Upper lobe of left lung (tissue), 6 donors: ENCODE results near the gene TOPBP1. TPM values are rescaled to one million over a fixed set of nuclear protein-coding genes. Genes with fewer than 3 reads are reported as not detected.

ENCODE experiments used
- ATAC-seq, 2 donors: fragments of 200-7000 bp; cut with Tn5 transposase; one replicate each; pipeline ENCODE4 v1.9.1; 2022; ENCODE audit warnings: mild to moderate bottlenecking in 2 of 2, moderate library complexity in 2 of 2; ENCODE audit not compliant: low FRiP score in 2 of 2
- DNase-seq, 2 donors: peaks; one replicate each; pipeline ENCODE4 v3.0.0-alpha.2; 2019 to 2020
- H3K27ac ChIP-seq, 4 donors: fragments of 200-600 bp; sonication (generic); one replicate each; pipeline ENCODE4 v1.5.1; 2016 to 2019
- H3K27me3 ChIP-seq, 4 donors: fragments of 200-600 bp; sonication (generic); one replicate each; pipeline ENCODE4 v1.5.1; 2017 to 2019
- H3K36me3 ChIP-seq, 4 donors: fragments of 200-600 bp; sonication (generic); one replicate each; pipeline ENCODE4 v1.5.1; 2016 to 2019
- H3K4me1 ChIP-seq, 4 donors: fragments of 200-600 bp; sonication (generic); one replicate each; pipeline ENCODE4 v1.5.1; 2018 to 2019
- H3K4me3 ChIP-seq, 4 donors: fragments of 200-600 bp; sonication (generic); one replicate each; pipeline ENCODE4 v1.5.1; 2017 to 2019; ENCODE audit warnings: mild to moderate bottlenecking in 2 of 4, moderate library complexity in 1 of 4
- H3K9me3 ChIP-seq, 4 donors: fragments of 200-600 bp; sonication (generic); one replicate each; pipeline ENCODE4 v1.5.1; 2018 to 2019
- CTCF ChIP-seq, 6 experiments: fragments of 450-650 bp in 4 of 6; fragments of 200-600 bp in 2 of 6; sonication (generic) in 2 of 6; IDR thresholded peaks; one replicate each; pipeline ENCODE4 v1.5.1; 2016 to 2019; ENCODE audit warnings: antibody characterized with exemption in 6 of 6
- EP300 ChIP-seq, 4 donors: sonication (generic); formaldehyde crosslinking; IDR thresholded peaks; one replicate each; pipeline ENCODE4 v1.5.1; 2017; ENCODE audit warnings: antibody characterized with exemption in 4 of 4, control low read depth in 2 of 4
- POLR2A ChIP-seq, 4 donors: fragments of 450-650 bp; IDR thresholded peaks; one replicate each; pipeline ENCODE4 v1.5.1; 2016 to 2017; ENCODE audit warnings: antibody characterized with exemption in 4 of 4, mild to moderate bottlenecking in 2 of 4
- POLR2AphosphoS5 ChIP-seq, 2 donors: sonication (generic); formaldehyde crosslinking; IDR thresholded peaks; one replicate each; pipeline ENCODE4 v1.5.1; 2017; ENCODE audit warnings: antibody characterized with exemption in 2 of 2
- WGBS, 2 donors: methylation state at CpG; one replicate each; pipeline ENCODE4 v1.1.5; 2017 to 2018; 5-methylcytosine and 5-hydroxymethylcytosine counted together
- total RNA-seq, 6 donors: library from RNA; depleted of rRNA in 4 of 6; stranded (reverse); fragments of >200 nt in 4 of 6; gene quantifications; one replicate each; pipeline versions ENCODE4 v1.1.0 to v1.2.1, GENCODE V29; 2016 to 2021
- donor health status: DM: no; HTN: no; CAD: no; lungs with moderate emphysema.
- donor health status: DM: no; HTN: yes; CAD: no; lungs with severe emphysema.

The TOPBP1 gene
- total RNA-seq, 6 donors from 2014 or later, result 16.4 to 46.8 (median 22.4) TPM

- H3K27ac ChIP-seq, result no peak overlapping the region
- WGBS, 2 donors, result 92 to 94% methylated on average over 2 of the region's 2 CpGs
- peaks cover 0 to 72% (median 31%) of the 10 kb centered on the region in 4 donors for H3K36me3 ChIP-seq
- DNase-seq (no peak), ATAC-seq (no peak)
- H3K4me1 ChIP-seq, result no peaks in the 10 kb centered on the region
- H3K27me3 ChIP-seq, result no peaks in the 10 kb centered on the region
- TF ChIP-seq POLR2AphosphoS5 (IDR thresholded peaks at IDR 0.05) (no peak), CTCF (IDR thresholded peaks at IDR 0.05) (no peak), POLR2A (IDR thresholded peaks at IDR 0.05) (no peak), EP300 (IDR thresholded peaks at IDR 0.05) (no peak)
- H3K4me3 ChIP-seq, result no peak overlapping the region
- H3K9me3 ChIP-seq, result no peaks in the 10 kb centered on the region
Observed at GRCh38 chr3:133643611-133644010, 18.1 kb downstream of the TOPBP1 start.

GRCh38 chr3:133641254-133641653, 20.5 kb downstream of the TOPBP1 start:
- WGBS, 2 donors, result 97 to 100% methylated on average over 4 of the region's 4 CpGs
- H3K36me3 ChIP-seq, result peaks cover 2 to 75% (median 31%) of the 10 kb centered on the region in 4 donors

DNA sequence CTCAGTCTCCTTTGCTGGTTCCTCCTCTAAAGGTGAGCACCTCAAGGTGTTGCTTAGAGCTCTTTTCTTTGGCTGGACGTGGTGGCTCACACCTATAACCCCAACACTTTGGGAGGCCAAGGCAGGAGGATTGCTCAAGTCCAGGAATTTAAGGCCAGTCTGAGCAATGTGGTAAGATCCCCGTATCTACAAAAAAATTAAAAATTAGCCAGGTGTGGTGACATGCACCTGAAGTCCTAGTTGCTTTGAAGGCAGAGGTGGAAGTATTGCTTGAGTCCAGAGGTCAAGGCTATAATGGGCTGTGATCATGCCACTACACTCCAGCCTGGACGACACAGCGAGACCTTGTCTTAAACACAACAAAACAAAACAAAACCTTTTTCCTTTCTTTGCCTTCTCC, 28.3 kb downstream of the TOPBP1 start:
- DNase-seq (no peak), ATAC-seq (no peak)
- Histone ChIP-seq H3K36me3 (peaks cover 5 to 67% (median 47%) of the 10 kb centered on the region in 4 donors), H3K4me3 (no peak overlapping the region), H3K4me1 (no peaks in the 10 kb centered on the region), H3K27me3 (no peaks in the 10 kb centered on the region), H3K9me3 (no peaks in the 10 kb centered on the region), H3K27ac (no peak overlapping the region)
- TF ChIP-seq POLR2A (IDR thresholded peaks at IDR 0.05), result no peak
- WGBS, 2 donors, result 97 to 100% methylated on average over 4 of the region's 4 CpGs

More at GRCh38 chr3:133641254-133641653, 20.5 kb downstream of the TOPBP1 start:
- TF ChIP-seq EP300 (IDR thresholded peaks at IDR 0.05) (no peak), CTCF (IDR thresholded peaks at IDR 0.05) (no peak), POLR2AphosphoS5 (IDR thresholded peaks at IDR 0.05) (no peak), POLR2A (IDR thresholded peaks at IDR 0.05) (no peak)
- no peaks in the 10 kb centered on the region for H3K9me3 ChIP-seq
- DNase-seq, result no peak
- ATAC-seq, result no peak
- H3K27me3 ChIP-seq, result no peaks in the 10 kb centered on the region
- no peaks in the 10 kb centered on the region for H3K4me1 ChIP-seq
- no peak overlapping the region for H3K4me3 ChIP-seq
- no peak overlapping the region for H3K27ac ChIP-seq

GRCh38 chr3:133629146-133629545, 32.6 kb downstream of the TOPBP1 start:
- WGBS, 2 donors, result 88 to 95% methylated on average over 2 of the region's 2 CpGs
- ATAC-seq (no peak), DNase-seq (no peak)
- no peaks in the 10 kb centered on the region for H3K27me3 ChIP-seq
- H3K4me1 ChIP-seq, result no peaks in the 10 kb centered on the region
- H3K9me3 ChIP-seq, result no peaks in the 10 kb centered on the region
- no peak overlapping the region for H3K4me3 ChIP-seq
- H3K36me3 ChIP-seq, result peaks cover 3 to 83% (median 52%) of the 10 kb centered on the region in 4 donors
- H3K27ac ChIP-seq, result no peak overlapping the region
- TF ChIP-seq CTCF (IDR thresholded peaks at IDR 0.05), result no peak
- no peak for TF ChIP-seq POLR2A (IDR thresholded peaks at IDR 0.05)
- no peak for TF ChIP-seq EP300 (IDR thresholded peaks at IDR 0.05)
- no peak for TF ChIP-seq POLR2AphosphoS5 (IDR thresholded peaks at IDR 0.05)

DNA sequence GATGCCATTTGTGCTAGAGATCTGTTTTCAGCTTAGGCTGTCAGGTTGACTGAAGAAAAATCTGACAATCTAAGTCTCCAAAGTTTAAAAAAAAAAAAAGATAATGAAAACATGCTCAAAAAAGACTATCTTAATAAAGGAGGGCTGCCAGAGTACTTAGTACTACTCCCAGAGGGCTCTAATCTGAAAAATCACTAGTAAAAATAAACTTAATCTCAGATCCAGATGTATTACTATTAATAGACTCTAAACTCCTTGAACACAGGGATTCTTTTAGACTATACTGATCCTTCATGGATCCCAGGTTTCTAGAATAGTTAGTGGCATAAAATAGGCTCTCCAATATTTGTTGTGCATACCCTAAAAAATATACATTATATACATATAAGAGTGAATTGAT, 34.0 kb downstream of the TOPBP1 start:
- DNase-seq, result no peak
- Histone ChIP-seq H3K4me3 (no peak overlapping the region), H3K27ac (no peak overlapping the region), H3K9me3 (no peaks in the 10 kb centered on the region), H3K36me3 (peaks cover under 1 to 86% (median 52%) of the 10 kb centered on the region in 4 donors), H3K27me3 (no peaks in the 10 kb centered on the region), H3K4me1 (no peaks in the 10 kb centered on the region)
- TF ChIP-seq EP300 (IDR thresholded peaks at IDR 0.05) (no peak), POLR2A (IDR thresholded peaks at IDR 0.05) (no peak), POLR2AphosphoS5 (IDR thresholded peaks at IDR 0.05) (no peak), CTCF (IDR thresholded peaks at IDR 0.05) (no peak)
- ATAC-seq, result no peak
